Breast epithelium (tissue), 3 donors: ENCODE measurements around the gene AIDA.

Source experiments
- CTCF ChIP-seq, 3 donors: fragments of 450-650 bp; IDR thresholded peaks; one replicate each; pipeline ENCODE4 v1.5.1; 2016 to 2017; ENCODE audit warnings: antibody characterized with exemption in 3 of 3, mild to moderate bottlenecking in 3 of 3, moderate library complexity in 3 of 3
- POLR2A ChIP-seq: fragments of 450-650 bp; IDR thresholded peaks from one replicate; pipeline ENCODE4 v1.6.1; 2016; ENCODE audit warnings: antibody characterized with exemption, mild to moderate bottlenecking, moderate library complexity
- POLR2AphosphoS5 ChIP-seq, 3 donors: sonication (generic); formaldehyde crosslinking; IDR thresholded peaks; one replicate each; pipeline ENCODE4 v1.6.1; 2017; ENCODE audit warnings: antibody characterized with exemption in 3 of 3

DNA sequence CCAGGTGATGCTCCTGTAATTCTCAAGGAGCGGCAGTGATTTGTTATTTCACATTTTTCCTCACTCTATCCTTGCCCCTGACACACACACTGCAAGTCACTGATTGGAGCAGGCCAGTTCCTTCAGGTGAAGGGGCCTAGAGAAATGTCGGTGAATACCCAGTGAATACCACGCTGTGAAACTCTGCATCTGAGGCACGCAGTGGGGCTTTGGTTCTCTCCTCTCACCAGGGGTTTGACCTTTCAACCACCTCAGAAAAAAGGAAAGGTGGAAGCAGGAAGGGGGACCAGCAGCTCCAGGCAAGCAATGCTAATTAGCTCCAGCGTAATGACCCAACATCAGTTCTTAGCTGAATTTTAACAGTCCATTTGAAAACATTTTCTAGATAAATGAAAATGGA lies 24.2 kb upstream of the AIDA start:
- TF ChIP-seq CTCF (IDR thresholded peaks at IDR 0.05) (no peak), POLR2A (no peak), POLR2AphosphoS5 (IDR thresholded peaks at IDR 0.05) (no peak)
